Upper lobe of right lung (tissue), 1 donor: Measurements from ENCODE around the gene RASIP1. TPM values are rescaled to one million over a fixed set of nuclear protein-coding genes. Genes with fewer than 3 reads are reported as not detected.
"Not testable (repeated sequence)": the region's sequence is repeated elsewhere in the genome, so short reads cannot be mapped to it uniquely, and the experiment has no call there.

Experiments
- ATAC-seq: fragments of 200-7000 bp; cut with Tn5 transposase; one replicate; pipeline ENCODE4 v1.9.1; 2020; ENCODE audit warnings: mild to moderate bottlenecking, moderate library complexity
- DNase-seq: peaks from one replicate; pipeline ENCODE4 v3.0.0-alpha.2; 2020
- H3K27ac ChIP-seq: fragments of 200-600 bp; one replicate; pipeline ENCODE4 v1.8.0; 2022
- H3K27me3 ChIP-seq: fragments of 200-600 bp; one replicate; pipeline ENCODE4 v1.8.0; 2022; ENCODE audit warnings: mild to moderate bottlenecking
- H3K36me3 ChIP-seq: fragments of 200-600 bp; one replicate; pipeline ENCODE4 v1.8.0; 2022
- H3K4me1 ChIP-seq: fragments of 200-600 bp; one replicate; pipeline ENCODE4 v1.8.0; 2022
- H3K4me3 ChIP-seq: fragments of 200-600 bp; one replicate; pipeline ENCODE4 v1.8.0; 2022; ENCODE audit warnings: mild to moderate bottlenecking
- H3K9me3 ChIP-seq: fragments of 200-600 bp; one replicate; pipeline ENCODE4 v1.8.0; 2022
- CTCF ChIP-seq: fragments of 200-600 bp; IDR thresholded peaks from one replicate; pipeline ENCODE4 v1.8.0; 2022; ENCODE audit warnings: antibody characterized with exemption
- intact Hi-C: fragments of 100-400 bp; cut with DNase I; formaldehyde crosslinking; loops from one replicate; pipeline ENCODE4 v1.11.0; 2022
- total RNA-seq: library from RNA; stranded (reverse); fragmentation: NEBNext Ultra II Directional; extraction: Animal tissue kit (Norgen Biotek cat#: 25700); gene quantifications from one replicate; pipeline ENCODE4 v1.2.1, GENCODE V29; 2021
- donor health status: DM: no; HTN: yes; CAD: no; lungs with severe emphysema.

The RASIP1 gene
- total RNA-seq, 1 donor from 2014 or later = 54.5 TPM

DNA sequence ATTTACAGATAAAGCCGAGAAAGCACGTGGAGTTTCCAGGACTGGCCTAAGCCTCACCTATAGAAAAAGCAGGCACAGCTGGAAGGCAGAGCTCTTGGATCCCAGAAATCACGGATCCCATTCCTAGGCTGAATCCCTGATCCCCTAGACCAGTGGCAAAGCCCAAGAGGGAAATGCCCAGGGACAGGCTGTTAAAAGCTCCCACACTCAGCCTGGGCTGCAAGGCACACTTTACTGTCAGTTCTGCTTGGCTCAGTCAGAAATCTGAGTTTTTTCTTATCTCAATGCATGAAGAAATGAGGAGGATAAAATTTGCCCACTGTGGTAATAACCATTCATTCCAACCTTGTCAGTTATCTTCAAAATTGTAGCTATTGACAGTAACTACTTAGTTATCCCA is 52.6 kb downstream of the RASIP1 start:
- Histone ChIP-seq H3K27me3 (no peaks in the 10 kb centered on the region), H3K36me3 (no peaks in the 10 kb centered on the region), H3K4me1 (peaks cover 3% of the 10 kb centered on the region), H3K4me3 (no peak overlapping the region), H3K27ac (no peak overlapping the region), H3K9me3 (no peaks in the 10 kb centered on the region)
- intact Hi-C loops = no loop called here
- ATAC-seq (no peak), DNase-seq (no peak)
- TF ChIP-seq CTCF = no peak

- H3K4me1 ChIP-seq, H3K27ac ChIP-seq, H3K36me3 ChIP-seq, H3K9me3 ChIP-seq, DNase-seq, ATAC-seq, H3K4me3 ChIP-seq, H3K27me3 ChIP-seq, intact Hi-C loops: not testable (repeated sequence)
Observed at GRCh38 chr19:48686637-48687036, 53.8 kb downstream of the RASIP1 start.

DNA sequence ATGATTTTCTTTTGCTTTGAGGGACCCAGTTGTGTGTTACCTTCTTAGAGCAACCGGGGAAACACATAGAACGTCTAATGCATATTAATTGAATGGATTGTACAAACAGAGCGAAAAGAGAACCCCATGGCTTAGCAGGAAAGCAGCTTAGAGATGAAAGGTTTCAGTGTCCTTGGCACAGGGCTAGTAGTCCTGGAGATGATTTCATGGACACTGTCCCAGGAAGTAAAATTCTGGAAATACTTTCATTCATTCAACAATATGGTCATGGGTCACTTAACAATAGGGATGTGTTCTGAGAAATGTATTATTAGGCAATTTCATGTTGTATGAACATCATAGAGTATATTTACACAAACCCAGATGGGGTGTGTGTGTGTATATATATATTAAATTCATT is 54.3 kb downstream of the RASIP1 start:
- Histone ChIP-seq H3K4me1 (peaks cover 3% of the 10 kb centered on the region), H3K36me3 (no peaks in the 10 kb centered on the region), H3K27ac (no peak overlapping the region), H3K27me3 (no peaks in the 10 kb centered on the region), H3K9me3 (no peaks in the 10 kb centered on the region), H3K4me3 (no peak overlapping the region)
- no peak for TF ChIP-seq CTCF
- DNase-seq (no peak), ATAC-seq (no peak)
- intact Hi-C loops = no loop called here

GRCh38 chr19:48685583-48685982 is 54.8 kb downstream of the RASIP1 start:
- no peaks in the 10 kb centered on the region for H3K9me3 ChIP-seq
- H3K27ac ChIP-seq = no peak overlapping the region
- intact Hi-C loops = no loop called here
- H3K27me3 ChIP-seq = no peaks in the 10 kb centered on the region
- H3K4me1 ChIP-seq = peaks cover 3% of the 10 kb centered on the region
- ATAC-seq (no peak), DNase-seq (no peak)
- TF ChIP-seq CTCF = no peak
- H3K36me3 ChIP-seq = no peaks in the 10 kb centered on the region
- no peak overlapping the region for H3K4me3 ChIP-seq

- TF ChIP-seq CTCF = no peak
- intact Hi-C loops = no loop called here
- peak overlapping the region; percentile 21 for H3K4me3 ChIP-seq
- no peak for DNase-seq
- H3K36me3 ChIP-seq = no peaks in the 10 kb centered on the region
- ATAC-seq = peak; percentile 67
- peaks cover 4% of the 10 kb centered on the region for H3K4me1 ChIP-seq
- no peaks in the 10 kb centered on the region for H3K9me3 ChIP-seq
- no peak overlapping the region for H3K27ac ChIP-seq
- no peaks in the 10 kb centered on the region for H3K27me3 ChIP-seq
Observed at GRCh38 chr19:48683349-48683748, 57.1 kb downstream of the RASIP1 start.

DNA sequence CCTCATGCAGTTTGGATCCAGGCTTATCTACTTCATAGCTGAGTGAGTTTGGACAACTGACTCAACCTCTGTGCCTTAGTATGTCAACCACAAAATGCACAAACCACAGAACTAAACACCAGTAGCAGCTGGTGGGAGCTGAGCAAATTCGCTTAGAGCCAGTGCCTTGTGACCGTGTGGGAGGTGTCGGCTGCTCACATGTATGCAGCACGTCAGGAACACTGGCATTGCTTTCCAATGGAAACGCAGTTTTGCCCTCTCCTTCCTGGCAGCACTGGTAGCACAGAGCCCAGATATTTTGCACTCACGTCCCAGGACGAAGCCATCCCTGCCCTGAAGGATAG is 59.3 kb downstream of the RASIP1 start:
- Histone ChIP-seq H3K4me1 (peaks cover 6% of the 10 kb centered on the region), H3K36me3 (no peaks in the 10 kb centered on the region), H3K27me3 (no peaks in the 10 kb centered on the region), H3K27ac (no peak overlapping the region), H3K9me3 (no peaks in the 10 kb centered on the region), H3K4me3 (no peak overlapping the region)
- peak; percentile 35 for ATAC-seq
- intact Hi-C loops = no loop called here
- no peak for DNase-seq
- no peak for TF ChIP-seq CTCF
